RWPE2 (cell line): ENCODE data around the gene PHF14.
"Not testable (repeated sequence)": the region's sequence is repeated elsewhere in the genome, so short reads cannot be mapped to it uniquely, and the experiment has no call there.

Source experiments
- ATAC-seq: fragments of 200-7000 bp; cut with Tn5 transposase; 3 replicates; pipeline ENCODE4 v1.9.1; 2021; ENCODE audit warnings: low read depth
- DNase-seq: peaks from one replicate; pipeline ENCODE4 v3.0.0-alpha.2; 2020; ENCODE audit warnings: low spot score
- H3K27ac ChIP-seq: fragments of 450-650 bp; 2 replicates; pipeline ENCODE4 v1.5.1; 2017; ENCODE audit warnings: mild to moderate bottlenecking; ENCODE audit not compliant: poor library complexity, severe bottlenecking
- H3K27me3 ChIP-seq: fragments of 250-450 bp; sonication (Bioruptor Pico); 2 replicates; pipeline ENCODE4 v1.5.1; 2021; ENCODE audit warnings: mild to moderate bottlenecking, moderate library complexity; ENCODE audit not compliant: insufficient read depth, poor library complexity, severe bottlenecking
- H3K36me3 ChIP-seq: fragments of 250-450 bp; sonication (Bioruptor Pico); 2 replicates; pipeline ENCODE4 v1.5.1; 2020; ENCODE audit warnings: low read depth, mild to moderate bottlenecking, moderate library complexity
- H3K4me1 ChIP-seq: fragments of 250-450 bp; sonication (Bioruptor Pico); 2 replicates; pipeline ENCODE4 v1.5.1; 2021; ENCODE audit warnings: mild to moderate bottlenecking, moderate library complexity; ENCODE audit not compliant: insufficient read depth, poor library complexity, severe bottlenecking
- H3K4me3 ChIP-seq: fragments of 250-450 bp; sonication (Bioruptor Pico); 2 replicates; pipeline ENCODE4 v1.5.1; 2021; ENCODE audit warnings: mild to moderate bottlenecking, moderate library complexity; ENCODE audit not compliant: severe bottlenecking
- H3K9me3 ChIP-seq: fragments of 250-450 bp; sonication (Bioruptor Pico); 2 replicates; pipeline ENCODE4 v1.5.1; 2021; ENCODE audit warnings: mild to moderate bottlenecking, moderate library complexity; ENCODE audit not compliant: severe bottlenecking
- TF ChIP-seq, protein P1 (sequence below): fragments of 450-650 bp; IDR thresholded peaks from one replicate; pipeline ENCODE4 v1.5.1; 2017; ENCODE audit warnings: mild to moderate bottlenecking, moderate library complexity; ENCODE audit not compliant: poor library complexity, severe bottlenecking

Gene PHF14

DNA sequence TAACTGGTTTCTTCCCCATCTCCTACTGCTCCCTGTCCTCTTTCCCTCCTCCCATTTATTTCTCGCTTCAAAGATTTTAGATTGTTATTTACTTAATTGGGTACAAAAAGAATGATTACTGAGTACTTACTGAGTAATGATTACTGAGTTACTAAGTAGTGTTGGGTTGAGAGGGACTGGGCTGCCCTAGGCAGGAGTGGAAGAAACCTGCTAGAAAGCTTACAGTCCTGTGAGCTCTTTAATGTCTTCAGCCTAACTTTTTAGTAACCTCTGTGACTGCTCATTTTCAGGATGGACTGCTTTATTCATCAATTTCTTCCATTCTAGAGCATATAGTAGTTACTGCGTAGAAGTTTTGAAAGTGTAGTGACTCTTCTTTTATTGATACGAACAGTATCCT is 7.6 kb downstream of the PHF14 start:
- TF ChIP-seq, protein P1, sequence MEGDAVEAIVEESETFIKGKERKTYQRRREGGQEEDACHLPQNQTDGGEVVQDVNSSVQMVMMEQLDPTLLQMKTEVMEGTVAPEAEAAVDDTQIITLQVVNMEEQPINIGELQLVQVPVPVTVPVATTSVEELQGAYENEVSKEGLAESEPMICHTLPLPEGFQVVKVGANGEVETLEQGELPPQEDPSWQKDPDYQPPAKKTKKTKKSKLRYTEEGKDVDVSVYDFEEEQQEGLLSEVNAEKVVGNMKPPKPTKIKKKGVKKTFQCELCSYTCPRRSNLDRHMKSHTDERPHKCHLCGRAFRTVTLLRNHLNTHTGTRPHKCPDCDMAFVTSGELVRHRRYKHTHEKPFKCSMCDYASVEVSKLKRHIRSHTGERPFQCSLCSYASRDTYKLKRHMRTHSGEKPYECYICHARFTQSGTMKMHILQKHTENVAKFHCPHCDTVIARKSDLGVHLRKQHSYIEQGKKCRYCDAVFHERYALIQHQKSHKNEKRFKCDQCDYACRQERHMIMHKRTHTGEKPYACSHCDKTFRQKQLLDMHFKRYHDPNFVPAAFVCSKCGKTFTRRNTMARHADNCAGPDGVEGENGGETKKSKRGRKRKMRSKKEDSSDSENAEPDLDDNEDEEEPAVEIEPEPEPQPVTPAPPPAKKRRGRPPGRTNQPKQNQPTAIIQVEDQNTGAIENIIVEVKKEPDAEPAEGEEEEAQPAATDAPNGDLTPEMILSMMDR, result no peak
- no peak for ATAC-seq
- no peak overlapping the region for H3K4me3 ChIP-seq
- H3K27ac ChIP-seq, result no peak overlapping the region
- no peak for DNase-seq
- H3K36me3 ChIP-seq, result peaks cover 27% of the 10 kb centered on the region
- H3K27me3 ChIP-seq, result no peaks in the 10 kb centered on the region
- no peaks in the 10 kb centered on the region for H3K4me1 ChIP-seq
- no peaks in the 10 kb centered on the region for H3K9me3 ChIP-seq

DNA sequence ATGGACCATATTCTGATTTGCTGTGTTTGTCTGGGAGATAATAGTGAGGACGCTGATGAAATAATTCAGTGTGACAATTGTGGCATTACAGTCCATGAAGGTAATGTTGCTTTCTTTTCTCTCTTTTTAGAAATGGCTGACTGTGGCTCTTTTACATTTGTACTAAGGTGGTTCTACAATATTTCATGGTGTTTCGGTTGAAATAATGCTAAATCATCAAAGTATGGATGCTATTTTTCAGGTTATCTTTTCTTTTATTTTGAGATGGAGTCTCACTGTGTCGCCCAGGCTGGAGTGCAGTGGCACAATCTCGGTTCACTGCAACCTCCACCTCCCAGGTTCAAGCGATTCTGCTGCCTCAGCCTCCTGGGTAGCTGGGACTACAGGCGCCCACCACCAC is 17.1 kb downstream of the PHF14 start:
- H3K4me3 ChIP-seq, H3K27ac ChIP-seq, H3K9me3 ChIP-seq, H3K4me1 ChIP-seq, H3K27me3 ChIP-seq, ATAC-seq, DNase-seq: not testable (repeated sequence)
- peaks cover 47% of the 10 kb centered on the region for H3K36me3 ChIP-seq

DNA sequence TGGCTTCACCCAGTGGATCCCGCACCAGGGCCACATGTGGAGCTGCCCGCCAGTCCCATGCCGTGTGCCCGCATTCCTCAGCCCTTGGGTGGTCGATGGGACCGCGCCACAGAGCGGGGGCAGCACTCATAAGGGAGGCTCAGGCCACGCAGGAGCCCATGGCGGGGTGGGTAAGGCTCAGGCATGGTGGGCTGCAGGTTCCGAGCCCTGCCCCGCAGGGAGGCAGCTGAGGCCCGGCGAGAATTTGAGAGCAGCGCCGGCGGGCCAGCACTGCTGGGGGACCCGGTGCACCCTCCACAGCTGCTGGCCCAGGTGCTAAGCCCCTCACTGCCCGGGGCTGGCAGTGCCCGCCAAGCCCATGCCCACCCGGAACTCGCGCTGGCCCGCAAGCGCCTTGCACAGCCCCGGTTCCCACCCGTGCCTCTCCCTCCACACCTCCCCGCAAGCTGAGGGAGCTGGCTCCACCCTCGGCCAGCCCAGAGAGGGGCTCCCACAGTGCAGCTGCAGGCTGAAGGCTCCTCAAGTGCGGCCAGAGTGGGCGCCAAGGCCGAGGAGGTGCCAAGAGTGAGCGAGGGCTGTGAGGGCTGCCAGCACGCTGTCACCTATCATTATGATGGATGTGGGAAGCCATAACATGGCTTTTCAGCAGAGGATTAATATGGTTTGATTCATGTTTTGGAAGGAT is 22.0 kb downstream of the PHF14 start:
- peaks cover 30% of the 10 kb centered on the region for H3K36me3 ChIP-seq
- H3K4me3 ChIP-seq, H3K27me3 ChIP-seq, H3K4me1 ChIP-seq, DNase-seq, H3K27ac ChIP-seq, ATAC-seq, H3K9me3 ChIP-seq: not testable (repeated sequence)

DNA sequence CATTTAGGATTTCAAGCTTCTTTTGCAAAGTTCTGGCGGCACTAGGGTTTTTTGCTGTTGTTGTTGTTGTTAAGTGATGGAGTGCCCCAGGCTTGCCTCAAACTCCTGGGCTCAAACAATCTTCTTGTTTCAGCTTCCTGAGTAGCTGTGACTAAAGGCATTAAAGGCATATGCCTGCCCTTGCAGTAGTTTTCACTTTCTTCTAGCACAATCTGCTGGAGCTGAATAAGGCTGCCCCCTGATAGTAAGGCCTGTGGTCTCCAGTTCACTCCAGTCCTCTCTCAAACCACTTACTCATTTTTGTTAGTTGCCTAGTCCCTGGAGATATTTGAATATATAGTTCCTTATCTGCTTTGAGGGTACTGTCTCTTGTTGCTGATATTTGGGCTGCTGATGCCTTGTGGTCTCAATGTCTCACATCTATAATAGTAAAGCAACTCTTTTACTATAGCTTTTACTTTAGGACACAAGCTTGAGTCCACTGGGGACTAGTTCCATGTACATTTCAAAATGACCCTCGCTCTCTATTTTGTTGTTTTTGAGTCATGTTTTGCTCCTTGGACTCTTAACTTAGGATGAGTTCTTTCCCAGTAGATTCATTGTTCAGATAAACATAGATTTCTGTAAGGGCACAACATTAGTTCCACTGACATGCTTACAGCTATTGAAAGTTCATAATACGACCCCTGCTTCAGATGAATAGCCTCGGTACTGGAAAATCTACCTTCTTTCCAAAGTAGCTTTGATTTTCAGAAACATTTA is 25.5 kb downstream of the PHF14 start:
- ATAC-seq, result no peak

DNA sequence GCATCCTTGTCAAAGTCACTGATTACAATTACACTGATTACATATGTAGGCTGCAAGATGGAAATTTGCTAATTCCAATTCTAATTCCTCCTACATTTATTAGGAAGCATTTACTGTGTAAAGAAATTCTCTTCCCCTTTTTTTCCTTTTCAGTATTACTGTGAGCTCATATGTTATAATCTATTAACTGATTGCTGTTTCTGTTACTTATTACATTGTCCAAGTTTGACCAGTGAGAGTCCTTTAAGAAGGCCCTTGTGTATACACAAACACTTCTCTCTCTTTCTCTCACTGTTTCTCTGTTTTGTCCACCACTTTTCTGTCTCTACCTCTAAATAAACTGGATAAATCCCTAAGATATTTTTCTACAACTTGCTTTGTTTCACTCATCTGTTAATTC is 31.5 kb downstream of the PHF14 start:
- DNase-seq, result no peak
- TF ChIP-seq, protein P1, result no peak
- H3K27me3 ChIP-seq, result no peaks in the 10 kb centered on the region
- H3K36me3 ChIP-seq, result peaks cover 5% of the 10 kb centered on the region; the same call in 1 of the 2 replicates
- no peaks in the 10 kb centered on the region for H3K4me1 ChIP-seq
- no peak overlapping the region for H3K27ac ChIP-seq
- no peak for ATAC-seq
- H3K9me3 ChIP-seq, result no peaks in the 10 kb centered on the region
- no peak overlapping the region for H3K4me3 ChIP-seq

More for the DNA sequence above, 25.5 kb downstream of the PHF14 start:
- H3K9me3 ChIP-seq, result no peaks in the 10 kb centered on the region
- H3K27me3 ChIP-seq, result no peaks in the 10 kb centered on the region
- DNase-seq, result no peak
- peaks cover 10% of the 10 kb centered on the region for H3K36me3 ChIP-seq
- no peak overlapping the region for H3K27ac ChIP-seq
- no peak overlapping the region for H3K4me3 ChIP-seq
- TF ChIP-seq, protein P1, result no peak
- H3K4me1 ChIP-seq, result no peaks in the 10 kb centered on the region
